GM23338 (cell line): ENCODE measurements around the gene RXRG. TPM values are rescaled to one million over a fixed set of nuclear protein-coding genes. Genes with fewer than 3 reads are reported as not detected.

ENCODE experiments used
- ATAC-seq: fragments of 200-7000 bp; cut with Tn5 transposase; 3 replicates; pipeline ENCODE4 v1.9.1; 2020
- DNase-seq: peaks from one replicate; pipeline ENCODE4 v3.0.0-alpha.2; 2015; ENCODE audit warnings: low spot score
- H2AFZ ChIP-seq: fragments of 200-600 bp; sonication (generic); 2 replicates; pipeline ENCODE4 v1.8.0; 2016; ENCODE audit warnings: antibody characterized with exemption, mild to moderate bottlenecking, moderate library complexity
- H3F3A ChIP-seq: fragments of 200-600 bp; sonication (generic); replicated peaks from 2 replicates; pipeline ENCODE4 v1.8.0; 2017; ENCODE audit warnings: antibody characterized with exemption, mixed run types, low read depth
- H3K27ac ChIP-seq: fragments of 200-600 bp; sonication (generic); 2 replicates; pipeline ENCODE4 v1.6.1; 2016; ENCODE audit warnings: low read depth
- H3K27me3 ChIP-seq: fragments of 200-600 bp; sonication (generic); 2 replicates; pipeline ENCODE4 v1.8.0; 2016; ENCODE audit warnings: mild to moderate bottlenecking, mixed run types, moderate library complexity; ENCODE audit not compliant: insufficient read depth
- H3K36me3 ChIP-seq: fragments of 200-600 bp; sonication (generic); 2 replicates; pipeline ENCODE4 v1.8.0; 2016; ENCODE audit warnings: mild to moderate bottlenecking; ENCODE audit not compliant: insufficient read depth
- H3K4me1 ChIP-seq: fragments of 200-600 bp; sonication (generic); 2 replicates; pipeline ENCODE4 v1.8.0; 2016; ENCODE audit warnings: mild to moderate bottlenecking, moderate library complexity; ENCODE audit not compliant: insufficient read depth
- H3K4me2 ChIP-seq: fragments of 200-600 bp; sonication (generic); 2 replicates; pipeline ENCODE4 v1.7.1; 2017; ENCODE audit warnings: mixed run types
- H3K4me3 ChIP-seq: fragments of 200-600 bp; sonication (generic); 2 replicates; pipeline ENCODE4 v1.6.1; 2016; ENCODE audit warnings: mixed run types
- H3K79me2 ChIP-seq: fragments of 200-600 bp; sonication (generic); replicated peaks from 2 replicates; pipeline ENCODE4 v1.8.0; 2017; ENCODE audit warnings: mild to moderate bottlenecking; ENCODE audit not compliant: insufficient read depth
- H3K9me2 ChIP-seq: fragments of 200-600 bp; sonication (generic); 2 replicates; pipeline ENCODE4 v1.8.0; 2017; ENCODE audit not compliant: insufficient read depth
- H4K20me1 ChIP-seq: fragments of 200-600 bp; sonication (generic); replicated peaks from 2 replicates; pipeline ENCODE4 v1.8.0; 2017; ENCODE audit warnings: mild to moderate bottlenecking; ENCODE audit not compliant: insufficient read depth
- H3K27ac Mint-ChIP-seq: 2 replicates; pipeline ENCODE4 v1.8.0; 2020; ENCODE audit warnings: inconsistent platforms, mild to moderate bottlenecking, moderate library complexity, mixed read lengths
- H3K27me3 Mint-ChIP-seq: 3 replicates; pipeline ENCODE4 v1.8.0; 2022; ENCODE audit warnings: low read depth, mild to moderate bottlenecking, moderate library complexity, mixed read lengths, inconsistent platforms; ENCODE audit not compliant: insufficient read depth, poor library complexity
- H3K36me3 Mint-ChIP-seq: 3 replicates; pipeline ENCODE4 v1.8.0; 2021; ENCODE audit warnings: low read depth, mild to moderate bottlenecking, inconsistent platforms, moderate library complexity, mixed read lengths
- H3K4me1 Mint-ChIP-seq: 3 replicates; pipeline ENCODE4 v1.8.0; 2020; ENCODE audit warnings: mild to moderate bottlenecking, inconsistent platforms, mixed read lengths
- H3K4me3 Mint-ChIP-seq: 3 replicates; pipeline ENCODE4 v1.8.0; 2021; ENCODE audit warnings: moderate library complexity, mild to moderate bottlenecking, inconsistent platforms, mixed read lengths
- H3K9me3 Mint-ChIP-seq: 3 replicates; pipeline ENCODE4 v1.8.0; 2020; ENCODE audit warnings: moderate library complexity, mild to moderate bottlenecking, inconsistent platforms, mixed read lengths
- EZH2phosphoT487 ChIP-seq: fragments of 200-600 bp; sonication (generic); IDR thresholded peaks from one replicate; pipeline ENCODE4 v1.8.1; 2018; ENCODE audit warnings: antibody characterized with exemption; ENCODE audit not compliant: unreplicated experiment
- JUNB ChIP-seq: IDR thresholded peaks from one replicate; pipeline ENCODE4 v1.6.1; 2016; ENCODE audit warnings: antibody characterized with exemption; ENCODE audit not compliant: unreplicated experiment
- POLR2AphosphoS5 ChIP-seq: IDR thresholded peaks from 2 replicates; pipeline ENCODE4 v1.6.1; 2016; ENCODE audit warnings: antibody characterized with exemption, low read depth
- polyA plus RNA-seq: library from polyadenylated mRNA; unstranded; fragments of >200 nt; fragmentation: Nextera tagmentation; extraction: Ambion mirVana; gene quantifications from 2 replicates; pipeline ENCODE4 v1.2.1, GENCODE V29; 2016
- total RNA-seq: library from RNA; depleted of rRNA; stranded (reverse); fragments of >200 nt; shearing (Covaris generic); gene quantifications from 2 replicates; pipeline ENCODE4 v1.2.3, GENCODE V29; 2014
- TF ChIP-seq, protein P1 (sequence below): fragments of 250-450 bp; sonication (Bioruptor Pico); IDR thresholded peaks from 2 replicates; pipeline ENCODE4 v1.5.0; 2020; ENCODE audit warnings: mild to moderate bottlenecking, moderate library complexity
- TF ChIP-seq, protein P2 (sequence below): IDR thresholded peaks from 2 replicates; pipeline ENCODE4 v1.6.1; 2016; ENCODE audit warnings: antibody characterized with exemption

Gene RXRG
- total and polyA plus RNA-seq, 2 experiments from 2014 or later, result not detected

DNA sequence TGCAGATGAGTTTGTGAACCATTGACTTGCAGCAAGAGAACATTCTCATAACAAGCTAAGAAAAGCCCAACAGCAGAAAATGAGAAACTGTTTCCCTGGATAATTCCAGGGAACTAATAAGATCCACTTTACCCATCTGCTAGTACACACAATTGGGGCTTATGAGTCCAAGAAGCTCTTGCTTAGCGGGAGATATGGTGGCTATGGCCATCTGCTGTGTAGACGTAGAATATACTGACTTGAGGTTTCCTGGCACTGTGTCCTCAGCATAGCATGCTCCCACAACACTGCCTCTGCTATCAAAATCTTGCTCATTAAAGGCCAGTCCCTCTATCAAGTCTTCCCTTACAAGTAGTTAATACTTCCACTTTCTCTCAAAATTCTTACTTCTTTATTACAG is 6.8 kb upstream of the RXRG start (continued):
- TF ChIP-seq, protein P1, sequence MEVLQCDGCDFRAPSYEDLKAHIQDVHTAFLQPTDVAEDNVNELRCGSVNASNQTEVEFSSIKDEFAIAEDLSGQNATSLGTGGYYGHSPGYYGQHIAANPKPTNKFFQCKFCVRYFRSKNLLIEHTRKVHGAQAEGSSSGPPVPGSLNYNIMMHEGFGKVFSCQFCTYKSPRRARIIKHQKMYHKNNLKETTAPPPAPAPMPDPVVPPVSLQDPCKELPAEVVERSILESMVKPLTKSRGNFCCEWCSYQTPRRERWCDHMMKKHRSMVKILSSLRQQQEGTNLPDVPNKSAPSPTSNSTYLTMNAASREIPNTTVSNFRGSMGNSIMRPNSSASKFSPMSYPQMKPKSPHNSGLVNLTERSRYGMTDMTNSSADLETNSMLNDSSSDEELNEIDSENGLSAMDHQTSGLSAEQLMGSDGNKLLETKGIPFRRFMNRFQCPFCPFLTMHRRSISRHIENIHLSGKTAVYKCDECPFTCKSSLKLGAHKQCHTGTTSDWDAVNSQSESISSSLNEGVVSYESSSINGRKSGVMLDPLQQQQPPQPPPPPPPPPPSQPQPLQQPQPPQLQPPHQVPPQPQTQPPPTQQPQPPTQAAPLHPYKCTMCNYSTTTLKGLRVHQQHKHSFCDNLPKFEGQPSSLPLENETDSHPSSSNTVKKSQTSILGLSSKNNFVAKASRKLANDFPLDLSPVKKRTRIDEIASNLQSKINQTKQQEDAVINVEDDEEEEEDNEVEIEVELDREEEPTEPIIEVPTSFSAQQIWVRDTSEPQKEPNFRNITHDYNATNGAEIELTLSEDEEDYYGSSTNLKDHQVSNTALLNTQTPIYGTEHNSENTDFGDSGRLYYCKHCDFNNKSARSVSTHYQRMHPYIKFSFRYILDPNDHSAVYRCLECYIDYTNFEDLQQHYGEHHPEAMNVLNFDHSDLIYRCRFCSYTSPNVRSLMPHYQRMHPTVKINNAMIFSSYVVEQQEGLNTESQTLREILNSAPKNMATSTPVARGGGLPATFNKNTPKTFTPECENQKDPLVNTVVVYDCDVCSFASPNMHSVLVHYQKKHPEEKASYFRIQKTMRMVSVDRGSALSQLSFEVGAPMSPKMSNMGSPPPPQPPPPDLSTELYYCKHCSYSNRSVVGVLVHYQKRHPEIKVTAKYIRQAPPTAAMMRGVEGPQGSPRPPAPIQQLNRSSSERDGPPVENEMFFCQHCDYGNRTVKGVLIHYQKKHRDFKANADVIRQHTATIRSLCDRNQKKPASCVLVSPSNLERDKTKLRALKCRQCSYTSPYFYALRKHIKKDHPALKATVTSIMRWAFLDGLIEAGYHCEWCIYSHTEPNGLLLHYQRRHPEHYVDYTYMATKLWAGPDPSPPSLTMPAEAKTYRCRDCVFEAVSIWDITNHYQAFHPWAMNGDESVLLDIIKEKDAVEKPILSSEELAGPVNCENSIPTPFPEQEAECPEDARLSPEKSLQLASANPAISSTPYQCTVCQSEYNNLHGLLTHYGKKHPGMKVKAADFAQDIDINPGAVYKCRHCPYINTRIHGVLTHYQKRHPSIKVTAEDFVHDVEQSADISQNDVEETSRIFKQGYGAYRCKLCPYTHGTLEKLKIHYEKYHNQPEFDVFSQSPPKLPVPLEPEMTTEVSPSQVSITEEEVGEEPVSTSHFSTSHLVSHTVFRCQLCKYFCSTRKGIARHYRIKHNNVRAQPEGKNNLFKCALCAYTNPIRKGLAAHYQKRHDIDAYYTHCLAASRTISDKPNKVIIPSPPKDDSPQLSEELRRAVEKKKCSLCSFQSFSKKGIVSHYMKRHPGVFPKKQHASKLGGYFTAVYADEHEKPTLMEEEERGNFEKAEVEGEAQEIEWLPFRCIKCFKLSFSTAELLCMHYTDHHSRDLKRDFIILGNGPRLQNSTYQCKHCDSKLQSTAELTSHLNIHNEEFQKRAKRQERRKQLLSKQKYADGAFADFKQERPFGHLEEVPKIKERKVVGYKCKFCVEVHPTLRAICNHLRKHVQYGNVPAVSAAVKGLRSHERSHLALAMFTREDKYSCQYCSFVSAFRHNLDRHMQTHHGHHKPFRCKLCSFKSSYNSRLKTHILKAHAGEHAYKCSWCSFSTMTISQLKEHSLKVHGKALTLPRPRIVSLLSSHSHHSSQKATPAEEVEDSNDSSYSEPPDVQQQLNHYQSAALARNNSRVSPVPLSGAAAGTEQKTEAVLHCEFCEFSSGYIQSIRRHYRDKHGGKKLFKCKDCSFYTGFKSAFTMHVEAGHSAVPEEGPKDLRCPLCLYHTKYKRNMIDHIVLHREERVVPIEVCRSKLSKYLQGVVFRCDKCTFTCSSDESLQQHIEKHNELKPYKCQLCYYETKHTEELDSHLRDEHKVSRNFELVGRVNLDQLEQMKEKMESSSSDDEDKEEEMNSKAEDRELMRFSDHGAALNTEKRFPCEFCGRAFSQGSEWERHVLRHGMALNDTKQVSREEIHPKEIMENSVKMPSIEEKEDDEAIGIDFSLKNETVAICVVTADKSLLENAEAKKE (CRISPR knock-in tag), result no peak

DNA sequence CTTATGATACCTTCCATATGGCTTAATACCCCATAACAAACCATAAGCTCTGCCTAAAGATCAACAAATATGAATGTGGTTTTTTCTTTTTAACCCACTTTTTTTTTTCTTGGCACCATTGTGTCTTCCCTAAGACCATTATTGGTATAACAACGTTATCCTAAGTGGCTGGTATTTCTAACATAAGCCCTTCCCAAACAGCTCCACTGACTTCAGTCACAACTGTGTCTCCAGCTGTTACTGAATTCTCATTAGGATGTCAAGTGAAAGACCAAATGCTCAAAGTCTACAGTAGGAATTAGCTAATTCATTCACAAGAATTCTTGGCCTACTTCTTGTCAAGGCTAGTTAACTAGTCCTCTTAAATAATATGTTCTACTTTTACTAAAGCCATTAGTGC is 4.2 kb upstream of the RXRG start:
- Histone ChIP-seq H3K9me2 (no peaks in the 10 kb centered on the region), H3K27me3 (peaks cover 58% of the 10 kb centered on the region), H3K4me2 (no peak overlapping the region), H3K36me3 (no peaks in the 10 kb centered on the region), H4K20me1 (no peaks in the 10 kb centered on the region; the same call in 1 of the 2 replicates), H3F3A (no peaks in the 10 kb centered on the region), H3K79me2 (no peaks in the 10 kb centered on the region), H3K27ac (no peak overlapping the region), H3K4me1 (peaks cover 18% of the 10 kb centered on the region), H2AFZ (no peak overlapping the region), H3K4me3 (no peak overlapping the region)
- peaks cover 3% of the 10 kb centered on the region; the same call in 1 of the 3 replicates for H3K4me1 Mint-ChIP-seq
- H3K27ac Mint-ChIP-seq, result no peak overlapping the region
- ATAC-seq (no peak), DNase-seq (no peak)
- H3K27me3 Mint-ChIP-seq, result no peaks in the 10 kb centered on the region
- TF ChIP-seq EZH2phosphoT487, result no peak
- no peak for TF ChIP-seq JUNB
- TF ChIP-seq, protein P2, sequence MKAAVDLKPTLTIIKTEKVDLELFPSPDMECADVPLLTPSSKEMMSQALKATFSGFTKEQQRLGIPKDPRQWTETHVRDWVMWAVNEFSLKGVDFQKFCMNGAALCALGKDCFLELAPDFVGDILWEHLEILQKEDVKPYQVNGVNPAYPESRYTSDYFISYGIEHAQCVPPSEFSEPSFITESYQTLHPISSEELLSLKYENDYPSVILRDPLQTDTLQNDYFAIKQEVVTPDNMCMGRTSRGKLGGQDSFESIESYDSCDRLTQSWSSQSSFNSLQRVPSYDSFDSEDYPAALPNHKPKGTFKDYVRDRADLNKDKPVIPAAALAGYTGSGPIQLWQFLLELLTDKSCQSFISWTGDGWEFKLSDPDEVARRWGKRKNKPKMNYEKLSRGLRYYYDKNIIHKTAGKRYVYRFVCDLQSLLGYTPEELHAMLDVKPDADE, result no peak
- no peak for TF ChIP-seq POLR2AphosphoS5
- no peaks in the 10 kb centered on the region for H3K36me3 Mint-ChIP-seq
- no peaks in the 10 kb centered on the region for H3K9me3 Mint-ChIP-seq
- H3K4me3 Mint-ChIP-seq, result no peak overlapping the region
